K562 (cell line): ENCODE measurements around the gene ZNF22. TPM values are rescaled to one million over a fixed set of nuclear protein-coding genes. Genes with fewer than 3 reads are reported as not detected.

Experiments used
- ATAC-seq: fragments of 200-7000 bp; cut with Tn5 transposase; 3 replicates; pipeline ENCODE4 v1.9.1; 2020; ENCODE audit warnings: moderate library complexity
- BruUV-seq: library from RNA; stranded (reverse); fragments of 400-500 nt; replicated peaks from 2 replicates; lab custom pipeline; 2021; lab: Mats Ljungman, UMichigan
- CTCF ChIA-PET: fragments of 300-600 bp; formaldehyde crosslinking; extraction: SDS; loops from one replicate; lab custom pipeline; 2021; ENCODE audit warnings: low intra/inter-chr PET ratio; lab: Yijun Ruan, JAX
- POLR2A ChIA-PET: fragments of 300-600, 350-650 bp; sonication (Branson Sonifier 250); formaldehyde crosslinking; extraction: SDS; loops from one replicate; lab custom pipeline; 2021; ENCODE audit warnings: antibody characterized with exemption, inconsistent platforms; lab: Yijun Ruan, JAX
- DNase-seq, 4 experiments: peaks; one replicate each; pipeline versions ENCODE4 v3.0.0 to v3.0.0-alpha.2; 2011 to 2018; ENCODE audit warnings: low spot score in 3 of 4, mixed read lengths in 3 of 4; ENCODE audit errors: extremely low read depth in 1 of 4
- FAIRE-seq: peaks from 2 replicates; lab custom pipeline; 2011; peaks lifted over from hg19 to GRCh38; lab: Jason Lieb, UNC
- H2AFZ ChIP-seq: 2 replicates; pipeline ENCODE4 v1.6.0; 2011; ENCODE audit warnings: low read depth, low read length, control low read depth, inconsistent platforms
- H3K27ac ChIP-seq: fragments of 200-600 bp; 3 replicates; pipeline ENCODE4 v1.8.0; 2011; ENCODE audit warnings: low read depth, mild to moderate bottlenecking, control low read depth, inconsistent platforms, low read length, moderate library complexity, mixed read lengths; ENCODE audit errors: extremely low read depth
- H3K27me3 ChIP-seq, 2 experiments: fragments of 300-600 bp in 1 of 2; 2 replicates in 1 of 2; 3 replicates in 1 of 2; pipeline versions ENCODE4 v1.6.0 to v1.8.0; 2011; ENCODE audit warnings: inconsistent platforms in 2 of 2, low read length in 2 of 2, mild to moderate bottlenecking in 1 of 2, mixed read lengths in 1 of 2, moderate library complexity in 1 of 2; ENCODE audit not compliant: control insufficient read depth in 2 of 2, insufficient read depth in 2 of 2
- H3K36me3 ChIP-seq: fragments of 300-600 bp; 3 replicates; pipeline ENCODE4 v1.8.0; 2011; ENCODE audit warnings: mild to moderate bottlenecking, low read length, inconsistent platforms; ENCODE audit not compliant: control insufficient read depth, insufficient read depth
- H3K4me1 ChIP-seq, 2 experiments: fragments of 200-600 bp in 1 of 2; replicated peaks in 1 of 2; 2 replicates in 1 of 2; 3 replicates in 1 of 2; pipeline versions ENCODE4 v1.5.1 to v1.8.0; 2011; ENCODE audit warnings: inconsistent platforms in 2 of 2, low read length in 2 of 2, mild to moderate bottlenecking in 1 of 2, mixed read lengths in 1 of 2, moderate library complexity in 1 of 2; ENCODE audit not compliant: control insufficient read depth in 2 of 2, insufficient read depth in 2 of 2
- H3K4me2 ChIP-seq: 2 replicates; pipeline ENCODE4 v1.6.1; 2011; ENCODE audit warnings: low read length, control low read depth, inconsistent platforms, mixed read lengths; ENCODE audit not compliant: insufficient read depth
- H3K4me3 ChIP-seq: fragments of 200-600 bp; sonication (generic), shearing (Covaris generic); 2 replicates; pipeline ENCODE4 v1.5.1; 2016; ENCODE audit warnings: control low read depth, inconsistent platforms
- H3K79me2 ChIP-seq: fragments of 200-600 bp; 3 replicates; pipeline ENCODE4 v1.8.0; 2011; ENCODE audit warnings: low read length, inconsistent platforms; ENCODE audit not compliant: control insufficient read depth, insufficient read depth
- H3K9ac ChIP-seq, 2 experiments: 2 replicates each; pipeline versions ENCODE4 v1.6.0 to v1.6.1; 2011; ENCODE audit warnings: low read depth in 2 of 2, low read length in 2 of 2, control low read depth in 1 of 2, inconsistent platforms in 1 of 2, mild to moderate bottlenecking in 1 of 2, mixed read lengths in 1 of 2; ENCODE audit not compliant: insufficient read depth in 1 of 2
- H3K9me1 ChIP-seq: one replicate; pipeline ENCODE4 v1.6.0; 2011; ENCODE audit warnings: inconsistent platforms, mild to moderate bottlenecking, low read length, moderate library complexity; ENCODE audit not compliant: control insufficient read depth, insufficient read depth
- H3K9me3 ChIP-seq: replicated peaks from 2 replicates; pipeline ENCODE4 v1.5.1; 2011; ENCODE audit warnings: low read depth, low read length, inconsistent platforms; ENCODE audit not compliant: control insufficient read depth, insufficient read depth
- H4K20me1 ChIP-seq: replicated peaks from 2 replicates; pipeline ENCODE4 v1.6.1; 2011; ENCODE audit warnings: low read length, inconsistent platforms, mixed read lengths; ENCODE audit not compliant: control insufficient read depth, insufficient read depth
- ATF2 ChIP-seq: sonication (generic); formaldehyde crosslinking; IDR thresholded peaks from 2 replicates; pipeline ENCODE4 v1.8.1; 2022; ENCODE audit warnings: missing genetic modification reagents
- CHD2 ChIP-seq: IDR thresholded peaks from 2 replicates; pipeline ENCODE4 v1.6.1; 2011; ENCODE audit warnings: low read depth, low read length
- ELK3 ChIP-seq: fragments of 450-650 bp; formaldehyde crosslinking; IDR thresholded peaks from 2 replicates; pipeline ENCODE4 v1.4.0; 2020; ENCODE audit warnings: mild to moderate bottlenecking
- HMGXB4 ChIP-seq: sonication (generic); formaldehyde crosslinking; IDR thresholded peaks from 2 replicates; pipeline ENCODE4 v1.8.1; 2023; ENCODE audit warnings: mild to moderate bottlenecking, missing genetic modification reagents
- ZNF165 ChIP-seq: fragments of 250-450 bp; sonication (Bioruptor Pico); IDR thresholded peaks from 2 replicates; pipeline ENCODE4 v1.4.0; 2020; ENCODE audit warnings: borderline replicate concordance
- ZNF347 ChIP-seq: fragments of 450-650 bp; formaldehyde crosslinking; IDR thresholded peaks from 2 replicates; pipeline ENCODE4 v1.4.0; 2020; ENCODE audit warnings: low read depth, mild to moderate bottlenecking, moderate library complexity
- WGBS: fragments of 100-300 bp; shearing (Covaris generic); methylation state at CpG from one replicate; pipeline ENCODE4 v1.1.6; 2016; ENCODE audit warnings: low coverage, mixed read lengths; ENCODE audit not compliant: insufficient coverage; ENCODE audit errors: missing lambda C conversion rate; 5-methylcytosine and 5-hydroxymethylcytosine counted together
- in situ Hi-C: fragments of 300-500 bp; cut with MboI; formaldehyde crosslinking; loops from 4 replicates; pipeline ENCODE4 v1.15.0; 2018; ENCODE audit warnings: inconsistent platforms, mixed read lengths
- intact Hi-C: fragments of 100-400 bp; cut with micrococcal nuclease; formaldehyde crosslinking; loops from 2 replicates; pipeline ENCODE4 v1.14.2; 2022
- polyA plus RNA-seq, 8 experiments: library from polyadenylated mRNA; depleted of rRNA in 4 of 8; stranded (reverse) in 5 of 8; unstranded in 3 of 8; fragments of >200 nt; fragmentation: Nextera tagmentation in 2 of 8; fragmentation: Illumina TruSeq in 1 of 8; extraction: Ambion mirVana in 2 of 8; extraction: Trizol in 1 of 8; gene quantifications; 2 replicates each; pipeline versions ENCODE4 v1.2.1 to v1.2.3, GENCODE V29; 2011 to 2014; ENCODE audit warnings: inconsistent platforms in 1 of 8, missing spikeins in 1 of 8
- total RNA-seq, 7 experiments: library from RNA; depleted of rRNA in 6 of 7; stranded (reverse); fragments of >200 nt in 6 of 7; fragmentation: Illumina TruSeq in 2 of 7; extraction: Trizol in 2 of 7; gene quantifications; 2 replicates each; pipeline versions ENCODE4 v1.2.1 to v1.2.3, GENCODE V29; 2011 to 2021; ENCODE audit warnings: low replicate concordance in 1 of 7
- TF ChIP-seq, protein P1 (sequence below), 2 experiments: fragments of 150-350 bp in 1 of 2; IDR thresholded peaks; 2 replicates each; pipeline ENCODE4 v1.6.1; 2012 to 2016; ENCODE audit warnings: low read depth in 2 of 2, low read length in 2 of 2, mild to moderate bottlenecking in 1 of 2, moderate library complexity in 1 of 2

Gene ZNF22
- total and polyA plus RNA-seq, 9 of the 15 experiments (the other 6 are each of a cell fraction or from before 2014, with no cell fraction given), result 36.2 to 98.7 (median 51.2) TPM

DNA sequence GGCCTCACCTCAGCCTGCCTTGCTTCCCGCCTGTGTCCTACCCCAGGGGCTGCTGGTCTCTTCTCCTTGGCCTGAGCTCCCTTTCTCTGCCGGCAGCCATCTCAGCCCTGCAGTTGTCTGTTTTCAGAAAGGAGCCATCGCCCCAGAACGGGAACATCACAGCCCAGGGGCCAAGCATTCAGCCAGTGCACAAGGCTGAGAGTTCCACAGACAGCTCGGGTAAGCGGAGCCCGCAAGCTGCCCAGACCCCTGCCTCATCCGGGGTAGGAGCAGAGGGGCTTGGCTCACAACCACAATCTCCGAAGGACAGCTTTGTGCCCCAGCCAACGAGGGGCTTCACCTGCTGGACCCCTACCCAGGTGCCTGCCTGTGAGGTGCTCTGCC lies 16.8 kb upstream of the ZNF22 start:
- DNase-seq (no peak), ATAC-seq (no peak), FAIRE-seq (no peak)
- 28% methylated on average over 9 of the region's 10 CpGs for WGBS
- ChIA-PET POLR2A (interaction anchor here (1.0 kb wide), 1 partner anchor 9 kb away, joined by 3 read pairs; no protein-coding TSS in a partner anchor), CTCF (no interaction called here)
- H4K20me1 ChIP-seq, result 0 out of 2 replicates have a peak, but pooled peaks cover under 1% of the 10 kb centered on the region
- no peaks in the 10 kb centered on the region for H3K79me2 ChIP-seq
- H3K36me3 ChIP-seq, result no peaks in the 10 kb centered on the region
- H3K9me1 ChIP-seq, result no peaks in the 10 kb centered on the region
- no peak overlapping the region for H3K27ac ChIP-seq
- H3K4me3 ChIP-seq, result no peak overlapping the region
- no TSS peak for BruUV-seq
- no peaks in the 10 kb centered on the region for H3K9me3 ChIP-seq
- intact Hi-C loops (no loop called here), in situ Hi-C loops (no loop called here)
- peaks cover 10 to 25% of the 10 kb centered on the region in 2 experiments for H3K27me3 ChIP-seq
- TF ChIP-seq, protein P1, sequence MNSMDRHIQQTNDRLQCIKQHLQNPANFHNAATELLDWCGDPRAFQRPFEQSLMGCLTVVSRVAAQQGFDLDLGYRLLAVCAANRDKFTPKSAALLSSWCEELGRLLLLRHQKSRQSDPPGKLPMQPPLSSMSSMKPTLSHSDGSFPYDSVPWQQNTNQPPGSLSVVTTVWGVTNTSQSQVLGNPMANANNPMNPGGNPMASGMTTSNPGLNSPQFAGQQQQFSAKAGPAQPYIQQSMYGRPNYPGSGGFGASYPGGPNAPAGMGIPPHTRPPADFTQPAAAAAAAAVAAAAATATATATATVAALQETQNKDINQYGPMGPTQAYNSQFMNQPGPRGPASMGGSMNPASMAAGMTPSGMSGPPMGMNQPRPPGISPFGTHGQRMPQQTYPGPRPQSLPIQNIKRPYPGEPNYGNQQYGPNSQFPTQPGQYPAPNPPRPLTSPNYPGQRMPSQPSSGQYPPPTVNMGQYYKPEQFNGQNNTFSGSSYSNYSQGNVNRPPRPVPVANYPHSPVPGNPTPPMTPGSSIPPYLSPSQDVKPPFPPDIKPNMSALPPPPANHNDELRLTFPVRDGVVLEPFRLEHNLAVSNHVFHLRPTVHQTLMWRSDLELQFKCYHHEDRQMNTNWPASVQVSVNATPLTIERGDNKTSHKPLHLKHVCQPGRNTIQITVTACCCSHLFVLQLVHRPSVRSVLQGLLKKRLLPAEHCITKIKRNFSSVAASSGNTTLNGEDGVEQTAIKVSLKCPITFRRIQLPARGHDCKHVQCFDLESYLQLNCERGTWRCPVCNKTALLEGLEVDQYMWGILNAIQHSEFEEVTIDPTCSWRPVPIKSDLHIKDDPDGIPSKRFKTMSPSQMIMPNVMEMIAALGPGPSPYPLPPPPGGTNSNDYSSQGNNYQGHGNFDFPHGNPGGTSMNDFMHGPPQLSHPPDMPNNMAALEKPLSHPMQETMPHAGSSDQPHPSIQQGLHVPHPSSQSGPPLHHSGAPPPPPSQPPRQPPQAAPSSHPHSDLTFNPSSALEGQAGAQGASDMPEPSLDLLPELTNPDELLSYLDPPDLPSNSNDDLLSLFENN (IDR thresholded peaks at IDR 0.05; ENCODE audit: low read depth in 2 of 2, low read length in 2 of 2), result no peak
- no peak for TF ChIP-seq CHD2
- TF ChIP-seq ELK3, result no peak
- TF ChIP-seq ZNF165 (CRISPR knock-in tag), result no peak
- TF ChIP-seq ZNF347 (CRISPR knock-in tag), result no peak
- TF ChIP-seq ATF2 (CRISPR knock-in tag), result no peak
- TF ChIP-seq HMGXB4 (CRISPR knock-in tag), result no peak
- no peak overlapping the region for H3K4me2 ChIP-seq
- peak overlapping the region in 1 of 2 experiments; percentile 23; a peak in 1 of 4 replicates for H3K9ac ChIP-seq
- H3K4me1 ChIP-seq, result peaks cover 30 to 37% of the 10 kb centered on the region in 2 experiments
- H2AFZ ChIP-seq, result no peak overlapping the region
